ENCODE measurements around the gene CATSPERZ. TPM values are rescaled to one million over a fixed set of nuclear protein-coding genes. Genes with fewer than 3 reads are reported as not detected.
A peak's percentile ranks its signal among the peaks of the same experiment; 100 is the strongest.

CATSPERZ gene
- total and polyA plus RNA-seq, 9 of the 15 experiments (the other 6 are each of a cell fraction or from before 2014, with no cell fraction given), result 0.86 to 8.5 (median 3.5) TPM

- TF ChIP-seq, protein P1, sequence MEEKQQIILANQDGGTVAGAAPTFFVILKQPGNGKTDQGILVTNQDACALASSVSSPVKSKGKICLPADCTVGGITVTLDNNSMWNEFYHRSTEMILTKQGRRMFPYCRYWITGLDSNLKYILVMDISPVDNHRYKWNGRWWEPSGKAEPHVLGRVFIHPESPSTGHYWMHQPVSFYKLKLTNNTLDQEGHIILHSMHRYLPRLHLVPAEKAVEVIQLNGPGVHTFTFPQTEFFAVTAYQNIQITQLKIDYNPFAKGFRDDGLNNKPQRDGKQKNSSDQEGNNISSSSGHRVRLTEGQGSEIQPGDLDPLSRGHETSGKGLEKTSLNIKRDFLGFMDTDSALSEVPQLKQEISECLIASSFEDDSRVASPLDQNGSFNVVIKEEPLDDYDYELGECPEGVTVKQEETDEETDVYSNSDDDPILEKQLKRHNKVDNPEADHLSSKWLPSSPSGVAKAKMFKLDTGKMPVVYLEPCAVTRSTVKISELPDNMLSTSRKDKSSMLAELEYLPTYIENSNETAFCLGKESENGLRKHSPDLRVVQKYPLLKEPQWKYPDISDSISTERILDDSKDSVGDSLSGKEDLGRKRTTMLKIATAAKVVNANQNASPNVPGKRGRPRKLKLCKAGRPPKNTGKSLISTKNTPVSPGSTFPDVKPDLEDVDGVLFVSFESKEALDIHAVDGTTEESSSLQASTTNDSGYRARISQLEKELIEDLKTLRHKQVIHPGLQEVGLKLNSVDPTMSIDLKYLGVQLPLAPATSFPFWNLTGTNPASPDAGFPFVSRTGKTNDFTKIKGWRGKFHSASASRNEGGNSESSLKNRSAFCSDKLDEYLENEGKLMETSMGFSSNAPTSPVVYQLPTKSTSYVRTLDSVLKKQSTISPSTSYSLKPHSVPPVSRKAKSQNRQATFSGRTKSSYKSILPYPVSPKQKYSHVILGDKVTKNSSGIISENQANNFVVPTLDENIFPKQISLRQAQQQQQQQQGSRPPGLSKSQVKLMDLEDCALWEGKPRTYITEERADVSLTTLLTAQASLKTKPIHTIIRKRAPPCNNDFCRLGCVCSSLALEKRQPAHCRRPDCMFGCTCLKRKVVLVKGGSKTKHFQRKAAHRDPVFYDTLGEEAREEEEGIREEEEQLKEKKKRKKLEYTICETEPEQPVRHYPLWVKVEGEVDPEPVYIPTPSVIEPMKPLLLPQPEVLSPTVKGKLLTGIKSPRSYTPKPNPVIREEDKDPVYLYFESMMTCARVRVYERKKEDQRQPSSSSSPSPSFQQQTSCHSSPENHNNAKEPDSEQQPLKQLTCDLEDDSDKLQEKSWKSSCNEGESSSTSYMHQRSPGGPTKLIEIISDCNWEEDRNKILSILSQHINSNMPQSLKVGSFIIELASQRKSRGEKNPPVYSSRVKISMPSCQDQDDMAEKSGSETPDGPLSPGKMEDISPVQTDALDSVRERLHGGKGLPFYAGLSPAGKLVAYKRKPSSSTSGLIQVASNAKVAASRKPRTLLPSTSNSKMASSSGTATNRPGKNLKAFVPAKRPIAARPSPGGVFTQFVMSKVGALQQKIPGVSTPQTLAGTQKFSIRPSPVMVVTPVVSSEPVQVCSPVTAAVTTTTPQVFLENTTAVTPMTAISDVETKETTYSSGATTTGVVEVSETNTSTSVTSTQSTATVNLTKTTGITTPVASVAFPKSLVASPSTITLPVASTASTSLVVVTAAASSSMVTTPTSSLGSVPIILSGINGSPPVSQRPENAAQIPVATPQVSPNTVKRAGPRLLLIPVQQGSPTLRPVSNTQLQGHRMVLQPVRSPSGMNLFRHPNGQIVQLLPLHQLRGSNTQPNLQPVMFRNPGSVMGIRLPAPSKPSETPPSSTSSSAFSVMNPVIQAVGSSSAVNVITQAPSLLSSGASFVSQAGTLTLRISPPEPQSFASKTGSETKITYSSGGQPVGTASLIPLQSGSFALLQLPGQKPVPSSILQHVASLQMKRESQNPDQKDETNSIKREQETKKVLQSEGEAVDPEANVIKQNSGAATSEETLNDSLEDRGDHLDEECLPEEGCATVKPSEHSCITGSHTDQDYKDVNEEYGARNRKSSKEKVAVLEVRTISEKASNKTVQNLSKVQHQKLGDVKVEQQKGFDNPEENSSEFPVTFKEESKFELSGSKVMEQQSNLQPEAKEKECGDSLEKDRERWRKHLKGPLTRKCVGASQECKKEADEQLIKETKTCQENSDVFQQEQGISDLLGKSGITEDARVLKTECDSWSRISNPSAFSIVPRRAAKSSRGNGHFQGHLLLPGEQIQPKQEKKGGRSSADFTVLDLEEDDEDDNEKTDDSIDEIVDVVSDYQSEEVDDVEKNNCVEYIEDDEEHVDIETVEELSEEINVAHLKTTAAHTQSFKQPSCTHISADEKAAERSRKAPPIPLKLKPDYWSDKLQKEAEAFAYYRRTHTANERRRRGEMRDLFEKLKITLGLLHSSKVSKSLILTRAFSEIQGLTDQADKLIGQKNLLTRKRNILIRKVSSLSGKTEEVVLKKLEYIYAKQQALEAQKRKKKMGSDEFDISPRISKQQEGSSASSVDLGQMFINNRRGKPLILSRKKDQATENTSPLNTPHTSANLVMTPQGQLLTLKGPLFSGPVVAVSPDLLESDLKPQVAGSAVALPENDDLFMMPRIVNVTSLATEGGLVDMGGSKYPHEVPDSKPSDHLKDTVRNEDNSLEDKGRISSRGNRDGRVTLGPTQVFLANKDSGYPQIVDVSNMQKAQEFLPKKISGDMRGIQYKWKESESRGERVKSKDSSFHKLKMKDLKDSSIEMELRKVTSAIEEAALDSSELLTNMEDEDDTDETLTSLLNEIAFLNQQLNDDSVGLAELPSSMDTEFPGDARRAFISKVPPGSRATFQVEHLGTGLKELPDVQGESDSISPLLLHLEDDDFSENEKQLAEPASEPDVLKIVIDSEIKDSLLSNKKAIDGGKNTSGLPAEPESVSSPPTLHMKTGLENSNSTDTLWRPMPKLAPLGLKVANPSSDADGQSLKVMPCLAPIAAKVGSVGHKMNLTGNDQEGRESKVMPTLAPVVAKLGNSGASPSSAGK (IDR thresholded peaks at IDR 0.05), result peak; percentile 58; the same call in 1 of the 2 replicates
- TF ChIP-seq SAFB (IDR thresholded peaks at IDR 0.05; ENCODE audit: borderline replicate concordance, low read depth, low read length) (no peak), CBFB (CRISPR knock-in tag; IDR thresholded peaks at IDR 0.05) (peak; percentile 78; the same call in 1 of the 2 replicates), HNRNPK (IDR thresholded peaks at IDR 0.05; ENCODE audit: low read depth, low read length, poor library complexity, severe bottlenecking) (no peak), ZNF277 (CRISPR knock-in tag; IDR thresholded peaks at IDR 0.05; ENCODE audit: borderline replicate concordance) (no peak), ZNF431 (CRISPR knock-in tag; IDR thresholded peaks at IDR 0.05) (no peak), CC2D1A (IDR thresholded peaks at IDR 0.05) (peak; percentile 87; the same call in 1 of the 2 replicates), HNRNPL (IDR thresholded peaks at IDR 0.05; ENCODE audit: low read depth, low read length) (no peak), ASH1L (IDR thresholded peaks at IDR 0.05; ENCODE audit: borderline replicate concordance, low read depth, partially characterized antibody) (no peak), TEAD4 (IDR thresholded peaks at IDR 0.05; ENCODE audit: low read length) (peak; percentile 98), TEAD4 (CRISPR knock-in tag; IDR thresholded peaks at IDR 0.05; ENCODE audit: borderline replicate concordance) (no peak)
- TF ChIP-seq, protein P2, sequence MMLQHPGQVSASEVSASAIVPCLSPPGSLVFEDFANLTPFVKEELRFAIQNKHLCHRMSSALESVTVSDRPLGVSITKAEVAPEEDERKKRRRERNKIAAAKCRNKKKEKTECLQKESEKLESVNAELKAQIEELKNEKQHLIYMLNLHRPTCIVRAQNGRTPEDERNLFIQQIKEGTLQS (IDR thresholded peaks at IDR 0.05), result peak; percentile 99
- TF ChIP-seq, protein P2 (CRISPR knock-in tag; conservative IDR thresholded peaks at IDR 0.05), result peak; percentile 96
Measured at GRCh38 chr11:64334764-64335735, 34.9 kb downstream of the CATSPERZ start (continued).
